ENCODE data around the gene DACH1. TPM values are rescaled to one million over a fixed set of nuclear protein-coding genes. Genes with fewer than 3 reads are reported as not detected.

The DACH1 gene
- total RNA-seq, 1 experiment from 2014 or later: 0.11 TPM

DNA sequence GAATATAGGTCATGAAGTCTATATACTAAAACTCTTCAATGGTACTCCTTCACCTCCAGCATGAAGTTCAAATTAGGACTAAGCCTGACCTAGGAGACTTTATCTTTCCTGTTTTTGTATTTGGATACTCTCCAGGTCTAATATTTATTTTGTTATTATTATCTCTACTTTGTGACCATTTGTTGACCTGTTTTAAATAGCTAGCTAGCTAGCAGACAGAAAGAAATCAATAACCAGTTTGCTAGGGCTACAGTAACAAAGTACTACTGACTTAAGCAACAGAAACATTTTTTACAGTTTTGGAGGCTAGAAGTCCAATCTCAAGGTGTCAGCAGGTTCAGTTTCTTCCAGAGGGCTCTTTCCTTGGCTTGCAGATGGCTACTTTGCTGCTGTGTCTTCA is 15.1 kb upstream of the DACH1 start:
- CTCF ChIA-PET: no interaction called here
- no peak overlapping the region for H3K4me3 ChIP-seq (ENCODE audit: low read depth, low read length, poor library complexity, severe bottlenecking)
- no peak for DNase-seq (ENCODE audit: low spot score)
- BruUV-seq (replicated peaks): no TSS peak
- no peak overlapping the region for H3K27ac ChIP-seq (ENCODE audit: low read depth, low read length, poor library complexity, severe bottlenecking)
- TF ChIP-seq, protein P1, sequence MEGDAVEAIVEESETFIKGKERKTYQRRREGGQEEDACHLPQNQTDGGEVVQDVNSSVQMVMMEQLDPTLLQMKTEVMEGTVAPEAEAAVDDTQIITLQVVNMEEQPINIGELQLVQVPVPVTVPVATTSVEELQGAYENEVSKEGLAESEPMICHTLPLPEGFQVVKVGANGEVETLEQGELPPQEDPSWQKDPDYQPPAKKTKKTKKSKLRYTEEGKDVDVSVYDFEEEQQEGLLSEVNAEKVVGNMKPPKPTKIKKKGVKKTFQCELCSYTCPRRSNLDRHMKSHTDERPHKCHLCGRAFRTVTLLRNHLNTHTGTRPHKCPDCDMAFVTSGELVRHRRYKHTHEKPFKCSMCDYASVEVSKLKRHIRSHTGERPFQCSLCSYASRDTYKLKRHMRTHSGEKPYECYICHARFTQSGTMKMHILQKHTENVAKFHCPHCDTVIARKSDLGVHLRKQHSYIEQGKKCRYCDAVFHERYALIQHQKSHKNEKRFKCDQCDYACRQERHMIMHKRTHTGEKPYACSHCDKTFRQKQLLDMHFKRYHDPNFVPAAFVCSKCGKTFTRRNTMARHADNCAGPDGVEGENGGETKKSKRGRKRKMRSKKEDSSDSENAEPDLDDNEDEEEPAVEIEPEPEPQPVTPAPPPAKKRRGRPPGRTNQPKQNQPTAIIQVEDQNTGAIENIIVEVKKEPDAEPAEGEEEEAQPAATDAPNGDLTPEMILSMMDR (conservative IDR thresholded peaks at IDR 0.05; ENCODE audit: low read depth, low read length): no peak
- TF ChIP-seq EZH2 (IDR thresholded peaks at IDR 0.05; ENCODE audit: borderline replicate concordance, low read depth, low read length, poor library complexity, severe bottlenecking): no peak
- H3K36me3 ChIP-seq (ENCODE audit: insufficient read depth, low read length, poor library complexity, severe bottlenecking): no peaks in the 10 kb centered on the region
- peaks cover 11% of the 10 kb centered on the region for H3K27me3 ChIP-seq (replicated peaks; ENCODE audit: insufficient read depth, low read depth, low read length, poor library complexity)
- no peaks in the 10 kb centered on the region for H3K9me3 ChIP-seq (ENCODE audit: low read depth, low read length, poor library complexity, severe bottlenecking)
- no peaks in the 10 kb centered on the region for H3K4me1 ChIP-seq (ENCODE audit: insufficient read depth, low read length, poor library complexity, severe bottlenecking)
- POLR2A ChIA-PET (ENCODE audit: low non-redundant PET): no interaction called here
- intact Hi-C loops (cut with micrococcal nuclease; ENCODE audit: unreplicated experiment): no loop called here

DNA sequence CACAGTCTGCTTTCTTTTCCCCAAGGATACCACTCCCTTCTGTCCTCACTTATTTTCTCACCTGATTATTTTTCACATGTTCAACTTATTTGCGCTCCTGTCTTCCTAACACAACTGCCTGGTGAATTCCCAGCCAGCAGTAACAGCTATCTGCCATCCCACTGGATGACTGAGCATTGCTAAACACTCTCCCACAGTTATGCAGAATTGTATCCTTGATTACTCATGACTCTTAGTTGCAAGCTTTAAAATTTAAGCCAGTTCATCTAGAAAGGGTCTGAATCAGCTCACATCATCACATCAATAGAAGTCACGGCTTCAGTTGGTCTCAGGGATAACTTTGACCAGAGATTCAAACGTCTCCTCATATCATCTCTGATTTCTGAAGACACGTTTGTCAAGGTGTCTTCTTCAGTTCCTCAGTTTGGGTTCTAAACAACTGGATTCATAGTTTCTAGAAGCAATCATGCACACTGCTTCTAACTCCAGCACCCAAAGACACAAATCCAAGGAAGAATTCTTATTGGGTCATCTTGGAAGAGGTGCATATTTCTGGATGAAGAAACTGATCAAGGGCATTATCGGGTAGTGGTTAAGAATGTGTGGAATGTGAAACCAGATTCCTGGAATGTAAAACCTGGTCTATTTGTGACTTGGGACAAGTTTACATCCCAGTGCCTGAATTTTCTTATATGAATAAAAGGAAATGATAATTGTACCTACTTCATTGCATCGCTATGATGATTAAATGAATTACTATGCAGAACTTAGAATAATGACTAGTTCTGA is 13.9 kb upstream of the DACH1 start:
- ChIA-PET CTCF (no interaction called here), POLR2A (ENCODE audit: low non-redundant PET) (no interaction called here)
- no peak overlapping the region for H3K4me3 ChIP-seq (ENCODE audit: low read depth, low read length, poor library complexity, severe bottlenecking)
- no TSS peak for BruUV-seq (replicated peaks)
- DNase-seq (ENCODE audit: low spot score): no peak
- H3K27ac ChIP-seq (ENCODE audit: low read depth, low read length, poor library complexity, severe bottlenecking): no peak overlapping the region
- TF ChIP-seq, protein P1 (conservative IDR thresholded peaks at IDR 0.05; ENCODE audit: low read depth, low read length): no peak
- TF ChIP-seq EZH2 (IDR thresholded peaks at IDR 0.05; ENCODE audit: borderline replicate concordance, low read depth, low read length, poor library complexity, severe bottlenecking): no peak
- no peaks in the 10 kb centered on the region for H3K9me3 ChIP-seq (ENCODE audit: low read depth, low read length, poor library complexity, severe bottlenecking)
- H3K36me3 ChIP-seq (ENCODE audit: insufficient read depth, low read length, poor library complexity, severe bottlenecking): no peaks in the 10 kb centered on the region
- H3K4me1 ChIP-seq (ENCODE audit: insufficient read depth, low read length, poor library complexity, severe bottlenecking): no peaks in the 10 kb centered on the region
- peaks cover 22% of the 10 kb centered on the region for H3K27me3 ChIP-seq (replicated peaks; ENCODE audit: insufficient read depth, low read depth, low read length, poor library complexity)
- intact Hi-C loops (cut with micrococcal nuclease; ENCODE audit: unreplicated experiment): no loop called here

DNA sequence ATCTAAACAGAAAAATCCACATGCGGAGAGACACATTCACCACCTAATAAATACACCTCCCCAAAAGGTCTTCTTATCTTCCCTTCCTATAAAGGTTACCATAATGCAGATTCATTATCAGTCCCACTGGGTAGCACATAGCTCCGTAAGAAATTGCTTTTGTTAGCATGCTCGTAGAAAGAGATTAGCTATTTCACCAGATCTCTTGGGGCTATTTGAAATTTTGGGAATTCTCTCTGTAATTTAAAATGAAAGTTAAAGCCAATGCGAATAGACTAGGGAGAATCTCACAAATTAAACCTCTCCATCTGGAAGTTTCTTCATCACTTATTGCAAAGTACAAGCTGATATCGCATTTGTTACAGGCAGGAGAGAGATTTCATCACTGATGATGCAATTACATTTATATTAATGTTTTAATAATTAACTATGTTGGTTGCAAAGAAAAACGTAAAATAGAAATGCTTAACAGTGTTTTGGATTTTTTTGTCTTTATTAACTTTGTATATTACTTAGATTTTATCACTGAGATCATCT is 12.9 kb upstream of the DACH1 start:
- intact Hi-C loops (cut with micrococcal nuclease; ENCODE audit: unreplicated experiment): loop anchor here (1.0 to 5.0 kb wide), 3 partner anchors 403 to 918 kb away; no protein-coding TSS in a partner anchor
- DNase-seq (ENCODE audit: low spot score): no peak
- Histone ChIP-seq H3K36me3 (ENCODE audit: insufficient read depth, low read length, poor library complexity, severe bottlenecking) (no peaks in the 10 kb centered on the region), H3K27ac (ENCODE audit: low read depth, low read length, poor library complexity, severe bottlenecking) (no peak overlapping the region), H3K4me1 (ENCODE audit: insufficient read depth, low read length, poor library complexity, severe bottlenecking) (no peaks in the 10 kb centered on the region), H3K4me3 (ENCODE audit: low read depth, low read length, poor library complexity, severe bottlenecking) (no peak overlapping the region), H3K27me3 (replicated peaks; ENCODE audit: insufficient read depth, low read depth, low read length, poor library complexity) (peaks cover 24% of the 10 kb centered on the region), H3K9me3 (ENCODE audit: low read depth, low read length, poor library complexity, severe bottlenecking) (no peaks in the 10 kb centered on the region)
- POLR2A ChIA-PET (ENCODE audit: low non-redundant PET): no interaction called here
- no TSS peak for BruUV-seq (replicated peaks)
- TF ChIP-seq, protein P1 (conservative IDR thresholded peaks at IDR 0.05; ENCODE audit: low read depth, low read length): no peak
- TF ChIP-seq EZH2 (IDR thresholded peaks at IDR 0.05; ENCODE audit: borderline replicate concordance, low read depth, low read length, poor library complexity, severe bottlenecking): no peak
- CTCF ChIA-PET: no interaction called here
